ENCODE results near the gene CATSPERD. TPM values are rescaled to one million over a fixed set of nuclear protein-coding genes. Genes with fewer than 3 reads are reported as not detected.
"Not testable (repeated sequence)": the region's sequence is repeated elsewhere in the genome, so short reads cannot be mapped to it uniquely, and the experiment has no call there.

Gene CATSPERD
- total RNA-seq, 4 donors from 2014 or later, result not detected

DNA sequence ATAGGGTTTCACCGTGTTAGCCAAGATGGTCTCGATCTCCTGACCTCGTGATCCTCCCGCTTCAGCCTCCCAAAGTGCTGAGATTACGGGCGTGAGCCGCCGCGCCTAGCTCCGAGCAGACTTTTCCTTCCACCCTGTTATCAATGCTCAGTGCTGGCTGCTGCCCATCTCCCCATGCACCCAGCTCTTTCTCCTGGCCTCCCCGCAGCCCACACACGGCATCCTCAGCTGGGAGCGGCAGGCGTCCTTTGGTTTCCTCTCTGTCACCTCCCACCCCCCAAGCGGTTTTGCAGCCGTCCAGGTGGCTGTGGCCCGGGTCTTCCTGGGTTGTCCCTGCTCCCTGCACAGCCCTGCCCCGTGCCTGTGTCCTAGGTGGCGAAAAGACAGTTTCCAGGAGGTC, 52.0 kb downstream of the CATSPERD start:
- DNase-seq (ENCODE audit: low spot score in 2 of 2), result no peak
- no peaks in the 10 kb centered on the region for H3K36me3 ChIP-seq
- TF ChIP-seq POLR2A (IDR thresholded peaks at IDR 0.05), result no peak
- TF ChIP-seq, protein P1, sequence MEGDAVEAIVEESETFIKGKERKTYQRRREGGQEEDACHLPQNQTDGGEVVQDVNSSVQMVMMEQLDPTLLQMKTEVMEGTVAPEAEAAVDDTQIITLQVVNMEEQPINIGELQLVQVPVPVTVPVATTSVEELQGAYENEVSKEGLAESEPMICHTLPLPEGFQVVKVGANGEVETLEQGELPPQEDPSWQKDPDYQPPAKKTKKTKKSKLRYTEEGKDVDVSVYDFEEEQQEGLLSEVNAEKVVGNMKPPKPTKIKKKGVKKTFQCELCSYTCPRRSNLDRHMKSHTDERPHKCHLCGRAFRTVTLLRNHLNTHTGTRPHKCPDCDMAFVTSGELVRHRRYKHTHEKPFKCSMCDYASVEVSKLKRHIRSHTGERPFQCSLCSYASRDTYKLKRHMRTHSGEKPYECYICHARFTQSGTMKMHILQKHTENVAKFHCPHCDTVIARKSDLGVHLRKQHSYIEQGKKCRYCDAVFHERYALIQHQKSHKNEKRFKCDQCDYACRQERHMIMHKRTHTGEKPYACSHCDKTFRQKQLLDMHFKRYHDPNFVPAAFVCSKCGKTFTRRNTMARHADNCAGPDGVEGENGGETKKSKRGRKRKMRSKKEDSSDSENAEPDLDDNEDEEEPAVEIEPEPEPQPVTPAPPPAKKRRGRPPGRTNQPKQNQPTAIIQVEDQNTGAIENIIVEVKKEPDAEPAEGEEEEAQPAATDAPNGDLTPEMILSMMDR (IDR thresholded peaks at IDR 0.05), result no peak
- no peak for TF ChIP-seq EP300 (IDR thresholded peaks at IDR 0.05)
- H3K27ac ChIP-seq, result no peak overlapping the region
- H3K27me3 ChIP-seq, result no peaks in the 10 kb centered on the region
- peaks cover 0 to 5% (median 0%) of the 10 kb centered on the region in 4 donors for H3K4me1 ChIP-seq
- no peak overlapping the region for H3K4me3 ChIP-seq
- WGBS, 2 donors, result 82 to 89% methylated on average over 19 of the region's 19 CpGs
- H3K9me3 ChIP-seq, result no peaks in the 10 kb centered on the region

DNA sequence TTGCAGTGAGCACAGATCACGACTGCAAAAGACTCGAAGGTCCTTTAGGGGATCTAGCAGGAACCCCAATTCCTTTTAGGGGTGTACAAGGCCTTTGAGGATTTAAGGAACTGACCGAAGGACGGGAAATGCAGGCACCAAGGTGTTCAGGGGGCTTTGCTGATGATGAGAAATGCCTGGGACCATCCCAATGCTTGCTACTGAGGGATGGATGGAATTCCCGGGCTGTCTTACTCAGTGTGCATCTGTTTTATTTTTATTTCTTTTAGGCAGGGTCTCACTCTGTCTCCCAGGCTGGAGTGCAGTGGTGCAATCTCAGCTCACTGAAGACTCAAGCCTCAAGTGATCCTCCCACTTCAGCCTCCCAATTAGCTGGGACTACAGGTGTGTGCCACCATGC, 52.8 kb downstream of the CATSPERD start:
- TF ChIP-seq POLR2A (IDR thresholded peaks at IDR 0.05), result no peak
- no peak for TF ChIP-seq EP300 (IDR thresholded peaks at IDR 0.05)
- TF ChIP-seq, protein P1 (IDR thresholded peaks at IDR 0.05), result no peak
- peaks cover 0 to 5% (median 0%) of the 10 kb centered on the region in 4 donors for H3K4me1 ChIP-seq

DNA sequence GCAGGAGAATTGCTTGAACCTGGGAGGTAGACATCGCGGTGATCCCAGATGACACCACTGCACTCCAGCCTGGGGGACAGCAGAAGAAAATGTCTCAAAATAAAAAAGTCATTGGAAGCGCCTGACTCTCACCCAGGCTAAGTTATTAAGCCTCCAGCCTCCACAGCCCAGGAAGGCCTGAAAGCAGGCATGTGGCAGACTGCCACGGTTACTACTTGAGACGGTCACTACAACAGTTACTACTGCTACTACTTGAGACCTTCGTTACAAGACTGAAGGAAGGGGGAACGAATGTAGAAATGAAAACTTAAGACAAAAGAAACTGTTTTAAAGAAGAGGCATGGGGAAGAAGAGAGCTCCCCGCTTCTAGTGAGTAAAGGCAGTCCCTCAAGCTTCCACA, 54.5 kb downstream of the CATSPERD start:
- WGBS, 2 donors, result 77 to 80% methylated on average over 8 of the region's 8 CpGs
- H3K36me3 ChIP-seq, result no peaks in the 10 kb centered on the region
- DNase-seq (ENCODE audit: low spot score in 2 of 2), result no peak
- no peaks in the 10 kb centered on the region for H3K27me3 ChIP-seq
- H3K4me1 ChIP-seq, result peaks cover 0 to 5% (median 0%) of the 10 kb centered on the region in 4 donors
- no peak overlapping the region for H3K27ac ChIP-seq
- no peaks in the 10 kb centered on the region for H3K9me3 ChIP-seq
- no peak overlapping the region for H3K4me3 ChIP-seq
- TF ChIP-seq, protein P1 (IDR thresholded peaks at IDR 0.05), result no peak
- TF ChIP-seq EP300 (IDR thresholded peaks at IDR 0.05) (no peak), POLR2A (IDR thresholded peaks at IDR 0.05) (no peak)

More for the DNA sequence above, 52.8 kb downstream of the CATSPERD start:
- WGBS, 2 donors, result 86% methylated on average over 5 of the region's 5 CpGs
- Histone ChIP-seq H3K4me3 (no peak overlapping the region), H3K36me3 (no peaks in the 10 kb centered on the region), H3K27me3 (no peaks in the 10 kb centered on the region), H3K27ac (no peak overlapping the region), H3K9me3 (no peaks in the 10 kb centered on the region)
- DNase-seq (ENCODE audit: low spot score in 2 of 2), result no peak

DNA sequence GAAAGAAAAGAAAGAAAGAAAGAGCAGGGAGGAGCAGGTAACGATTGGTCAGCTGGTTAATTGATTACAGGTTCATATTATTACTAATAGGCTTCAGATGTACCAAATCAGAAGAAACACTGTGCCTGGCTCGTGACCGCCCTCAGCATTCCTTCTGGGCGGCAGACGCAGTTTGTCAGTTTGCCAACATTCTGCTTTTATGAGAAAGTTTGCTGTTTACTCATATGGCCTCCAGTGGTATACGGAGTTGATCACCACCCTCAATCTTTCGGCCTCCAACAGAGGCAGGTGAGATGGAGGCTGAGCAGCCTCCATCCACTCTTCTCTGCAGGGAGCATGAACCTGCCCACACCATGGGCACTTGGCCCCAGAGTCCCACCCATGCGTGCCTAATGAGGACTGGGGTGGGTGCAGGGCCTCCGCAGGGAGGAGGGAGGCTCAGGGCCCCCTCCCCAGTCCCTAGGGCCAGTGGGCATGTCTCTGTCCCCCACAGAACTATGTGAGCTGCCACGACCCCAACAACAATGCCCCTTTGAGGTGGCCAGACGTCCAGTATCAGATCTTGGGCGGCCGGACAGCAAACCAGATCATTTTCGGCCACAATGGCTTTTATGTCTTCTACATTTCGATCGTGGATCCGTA, 55.4 kb downstream of the CATSPERD start:
- Histone ChIP-seq H3K27ac (no peak overlapping the region), H3K9me3 (no peaks in the 10 kb centered on the region), H3K27me3 (no peaks in the 10 kb centered on the region), H3K4me1 (peaks cover 0 to 5% (median 0%) of the 10 kb centered on the region in 4 donors), H3K4me3 (no peak overlapping the region), H3K36me3 (no peaks in the 10 kb centered on the region)
- DNase-seq (ENCODE audit: low spot score in 2 of 2), result no peak
- WGBS, 2 donors, result 33 to 43% methylated on average over 16 to 17 of the region's 17 CpGs
- TF ChIP-seq EP300 (IDR thresholded peaks at IDR 0.05) (no peak), POLR2A (IDR thresholded peaks at IDR 0.05) (no peak)
- TF ChIP-seq, protein P1 (IDR thresholded peaks at IDR 0.05), result no peak

DNA sequence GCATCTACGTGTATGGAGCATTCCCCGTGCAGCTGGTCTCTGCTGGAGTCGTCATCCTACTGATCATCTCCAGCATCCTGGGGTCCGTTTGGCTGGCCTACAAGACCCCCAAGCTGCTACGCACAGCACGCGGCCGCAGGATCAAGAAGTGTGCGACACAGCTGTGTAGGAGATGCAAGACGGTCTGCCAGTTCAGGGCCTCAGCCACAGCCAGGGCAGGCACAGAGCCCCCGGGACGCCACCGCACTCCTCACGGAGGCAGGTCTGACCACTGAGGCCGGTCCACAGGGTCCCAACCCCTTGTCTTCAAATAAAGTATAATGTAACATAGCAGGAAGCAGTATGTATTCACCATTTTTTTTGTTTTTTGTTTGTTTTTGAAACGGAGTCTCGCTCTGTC, 58.0 kb downstream of the CATSPERD start:
- peaks cover 0 to 9% (median 0%) of the 10 kb centered on the region in 3 donors for H3K36me3 ChIP-seq
- no peaks in the 10 kb centered on the region for H3K27me3 ChIP-seq
- no peak overlapping the region for H3K4me3 ChIP-seq
- H3K9me3 ChIP-seq, result no peaks in the 10 kb centered on the region
- TF ChIP-seq POLR2A (IDR thresholded peaks at IDR 0.05) (no peak), EP300 (IDR thresholded peaks at IDR 0.05) (no peak)
- TF ChIP-seq, protein P1 (IDR thresholded peaks at IDR 0.05), result no peak
- no peak overlapping the region for H3K27ac ChIP-seq
- no peak for DNase-seq (ENCODE audit: low spot score in 2 of 2)
- H3K4me1 ChIP-seq, result peaks cover 0 to 5% (median 0%) of the 10 kb centered on the region in 4 donors
- 81 to 87% methylated on average over 15 to 17 of the region's 17 CpGs for WGBS, 2 donors

DNA sequence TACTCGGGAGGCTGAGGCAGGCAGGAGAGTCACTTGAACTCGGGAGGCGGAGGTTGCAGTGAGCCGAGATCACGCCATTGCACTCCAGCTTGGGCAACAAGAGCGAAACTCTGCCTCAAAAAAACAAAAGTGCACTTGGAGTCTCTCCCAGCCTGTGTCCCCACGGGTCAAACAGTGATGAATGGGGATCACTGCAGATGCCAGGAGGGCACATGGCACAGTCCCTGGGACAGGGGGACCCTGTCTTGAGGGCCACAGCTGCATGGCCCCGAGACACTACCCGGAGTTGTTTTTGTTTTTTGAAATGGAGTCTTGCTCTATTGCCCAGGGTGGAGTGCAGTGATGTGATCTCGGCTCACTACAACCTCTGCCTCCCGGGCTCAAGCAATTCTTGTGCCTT, 60.5 kb downstream of the CATSPERD start:
- DNase-seq (ENCODE audit: low spot score in 2 of 2); H3K4me1 ChIP-seq; H3K27me3 ChIP-seq; H3K4me3 ChIP-seq; H3K27ac ChIP-seq; H3K9me3 ChIP-seq: not testable (repeated sequence)
- peaks cover 0 to 34% (median 0%) of the 10 kb centered on the region in 3 donors for H3K36me3 ChIP-seq
- 48 to 62% methylated on average over 10 to 11 of the region's 11 CpGs for WGBS, 2 donors
